Activated T-helper 9 cell treated with anti-CD3 and anti-CD28 coated beads, Interleukin-2, amount 50 U/mL, for 16 hours (primary cell): ENCODE data around the gene RPS6KB2.
"Not testable (repeated sequence)": the region's sequence is repeated elsewhere in the genome, so short reads cannot be mapped to it uniquely, and the experiment has no call there.

Source experiments
- DNase-seq: peaks from one replicate; pipeline ENCODE4 v3.0.0-alpha.2; 2020; ENCODE audit warnings: low read depth

Gene RPS6KB2

DNA sequence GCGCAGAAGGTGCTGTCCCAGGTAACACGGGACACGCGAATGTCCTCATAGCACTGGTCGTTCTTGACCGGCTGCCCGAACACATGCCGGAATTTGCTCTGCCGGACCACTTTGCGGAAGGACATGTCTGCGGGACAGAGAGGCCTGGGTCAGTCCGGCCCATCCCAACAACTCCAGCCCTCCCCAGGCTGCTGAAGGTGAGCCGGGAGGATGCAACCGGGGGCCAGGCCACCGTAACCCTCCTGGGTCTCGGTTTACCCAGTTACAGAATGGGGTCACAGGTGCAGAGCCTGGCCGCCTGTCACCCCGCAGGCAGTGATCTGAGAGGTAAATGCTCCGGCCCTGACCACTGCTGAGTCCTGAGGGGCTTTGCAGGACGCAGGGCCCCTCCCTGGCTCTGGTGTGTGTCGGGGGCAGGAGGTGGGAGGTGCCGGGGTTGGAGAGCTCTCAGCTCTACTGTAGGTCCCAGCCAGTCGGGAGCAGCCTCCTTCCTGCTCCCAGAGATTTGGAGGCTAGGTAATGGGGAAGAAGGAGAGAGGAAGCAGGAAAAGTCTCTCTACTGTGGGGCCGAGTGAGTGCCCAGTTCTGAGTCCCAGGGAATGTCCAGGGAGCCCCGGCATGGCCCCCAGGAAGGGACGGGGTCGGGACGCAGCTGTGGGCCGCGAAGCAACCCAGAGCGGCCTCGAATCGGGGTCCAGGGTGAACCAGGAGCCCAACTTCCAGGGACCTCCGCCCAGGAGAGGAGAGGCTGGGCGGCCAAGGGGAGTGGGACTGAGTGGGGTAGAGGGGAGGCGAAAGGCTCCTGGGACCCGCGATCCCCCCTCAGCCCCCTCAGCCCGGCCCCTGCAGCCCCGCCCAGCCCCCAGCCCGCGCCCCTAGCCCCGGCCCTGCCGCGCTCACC, 14.5 kb downstream of the RPS6KB2 start:
- DNase-seq: no peak

DNA sequence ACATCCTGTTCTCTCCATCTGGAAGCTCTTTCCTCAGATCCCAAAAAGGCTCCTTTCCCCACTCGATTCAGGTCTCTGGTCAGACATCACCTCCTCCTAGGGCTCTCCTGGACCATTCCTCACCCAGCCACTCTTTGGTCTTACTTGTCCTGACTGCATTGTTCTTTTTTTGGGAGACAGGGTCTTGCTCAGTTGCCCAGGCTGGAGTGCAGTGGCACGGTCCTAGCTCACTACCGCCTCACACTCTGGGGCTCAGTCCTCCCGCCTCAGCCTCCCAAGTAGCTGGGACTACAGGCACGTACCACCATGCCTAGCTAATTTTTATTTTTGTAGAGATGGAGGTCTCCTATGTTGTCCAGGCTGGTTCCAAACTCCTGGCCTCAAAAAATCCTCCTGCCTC, 17.2 kb downstream of the RPS6KB2 start:
- DNase-seq: no peak

DNA sequence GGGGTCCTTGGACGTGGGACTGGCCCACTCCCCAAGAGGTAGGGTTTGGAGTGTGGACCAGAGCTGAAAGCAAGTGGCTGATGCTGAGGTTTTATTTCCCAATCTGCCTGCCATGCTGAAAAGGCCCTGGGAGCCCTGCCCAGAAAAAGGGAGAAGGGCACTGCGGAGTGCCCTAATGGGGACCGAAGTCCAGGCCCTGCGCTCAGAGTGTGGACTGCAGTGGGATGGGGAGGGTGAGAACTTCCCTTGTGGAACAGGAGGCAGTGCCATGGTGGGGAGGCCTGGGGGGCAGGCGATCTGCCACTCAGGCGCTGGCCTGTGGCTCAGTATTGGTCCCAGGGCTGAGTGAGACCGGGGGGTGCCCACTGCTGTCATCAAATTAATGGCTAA, 19.9 kb downstream of the RPS6KB2 start:
- no peak for DNase-seq

DNA sequence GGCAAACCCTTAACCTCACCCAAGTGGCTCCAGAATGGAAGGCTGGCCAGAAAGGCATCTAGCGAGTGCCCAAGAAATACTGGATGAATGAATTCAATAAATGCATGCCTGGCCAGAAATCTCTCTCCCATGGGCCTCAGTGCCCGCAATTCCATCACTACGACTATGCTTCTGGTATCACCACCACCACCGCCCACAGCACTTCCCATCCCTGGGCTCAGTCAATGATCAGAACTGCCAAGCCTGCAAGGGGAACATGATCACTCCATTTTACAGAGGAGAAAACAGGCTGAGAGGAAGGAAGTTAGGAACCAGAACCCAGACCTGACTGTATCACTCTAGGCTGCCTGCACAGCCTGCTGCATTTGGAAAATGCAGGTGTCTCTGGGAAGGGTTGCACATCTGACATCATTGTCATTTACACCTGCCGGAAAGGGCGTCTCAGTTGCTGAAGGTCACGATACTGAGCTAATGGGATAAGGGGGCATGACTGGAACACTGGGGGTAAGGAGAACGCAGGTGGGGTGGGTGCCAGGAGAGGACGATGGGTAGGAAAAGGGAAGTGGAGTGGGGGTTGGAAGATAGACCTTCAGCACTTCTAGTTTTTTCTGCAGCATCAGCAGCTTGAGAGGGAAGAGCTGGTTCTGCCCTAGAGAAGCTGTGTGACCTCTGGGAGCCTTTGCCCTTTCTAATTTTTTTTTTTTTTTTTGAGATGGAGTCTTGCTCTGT, 21.0 kb downstream of the RPS6KB2 start:
- DNase-seq: no peak

DNA sequence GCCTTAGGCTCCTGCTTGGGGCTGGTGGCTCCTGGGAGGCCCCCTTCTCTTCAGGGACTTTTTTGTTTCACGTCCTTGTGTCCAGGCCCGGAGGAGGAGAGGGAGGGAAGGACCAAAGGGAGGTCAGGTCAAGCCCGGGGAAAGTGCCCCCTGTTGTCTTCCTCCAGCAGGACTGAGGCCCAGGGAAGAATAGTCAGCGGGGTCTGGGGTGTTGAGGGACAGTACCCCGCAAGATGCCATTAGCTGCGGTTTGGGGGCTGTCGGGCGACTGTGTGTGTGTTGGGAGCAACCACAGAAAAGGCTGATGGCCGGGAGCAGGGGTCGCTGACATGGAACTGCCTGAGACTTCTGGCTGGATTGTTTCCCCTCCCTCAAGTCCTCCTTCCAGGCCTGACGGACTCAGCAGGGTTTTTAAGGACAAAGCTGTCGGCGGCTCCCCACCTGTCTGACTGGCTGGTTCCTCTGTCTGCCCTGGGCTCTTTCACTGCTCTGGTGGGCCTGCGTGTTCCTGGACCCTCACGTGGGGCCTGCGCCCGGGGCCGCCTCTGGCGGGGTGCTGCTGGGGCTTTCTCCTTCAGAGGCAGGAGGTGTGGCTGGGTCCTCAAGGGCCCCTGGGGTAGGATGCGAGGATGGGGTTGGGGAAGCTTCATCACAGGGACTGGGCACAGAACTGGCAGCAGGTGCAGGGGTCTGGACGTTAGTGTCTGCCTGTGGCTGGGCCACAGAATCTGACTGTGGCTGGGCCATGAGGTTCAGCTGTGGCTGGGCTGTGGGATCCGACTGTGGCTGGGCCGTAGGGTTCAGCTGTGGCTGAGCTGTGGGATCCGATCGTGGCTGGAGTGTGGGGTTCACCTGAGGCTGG, 22.7 kb downstream of the RPS6KB2 start:
- DNase-seq: no peak

DNA sequence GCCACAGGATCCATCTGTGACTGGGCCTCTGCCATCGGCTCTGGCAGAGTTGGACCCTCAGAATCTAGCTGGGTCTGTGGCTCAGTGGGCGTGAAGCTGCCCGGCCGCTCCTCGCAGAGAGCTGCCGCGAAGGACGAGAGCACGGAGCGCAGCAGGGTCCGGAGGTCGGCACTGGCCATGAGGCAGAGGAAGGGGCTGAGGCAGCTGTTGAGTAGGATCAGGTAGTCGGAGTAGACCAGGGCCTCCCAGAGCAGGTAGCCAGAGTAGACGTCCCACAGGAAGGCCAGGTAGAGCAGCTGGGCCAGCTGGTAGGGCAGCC, 23.3 kb downstream of the RPS6KB2 start:
- DNase-seq: no peak

DNA sequence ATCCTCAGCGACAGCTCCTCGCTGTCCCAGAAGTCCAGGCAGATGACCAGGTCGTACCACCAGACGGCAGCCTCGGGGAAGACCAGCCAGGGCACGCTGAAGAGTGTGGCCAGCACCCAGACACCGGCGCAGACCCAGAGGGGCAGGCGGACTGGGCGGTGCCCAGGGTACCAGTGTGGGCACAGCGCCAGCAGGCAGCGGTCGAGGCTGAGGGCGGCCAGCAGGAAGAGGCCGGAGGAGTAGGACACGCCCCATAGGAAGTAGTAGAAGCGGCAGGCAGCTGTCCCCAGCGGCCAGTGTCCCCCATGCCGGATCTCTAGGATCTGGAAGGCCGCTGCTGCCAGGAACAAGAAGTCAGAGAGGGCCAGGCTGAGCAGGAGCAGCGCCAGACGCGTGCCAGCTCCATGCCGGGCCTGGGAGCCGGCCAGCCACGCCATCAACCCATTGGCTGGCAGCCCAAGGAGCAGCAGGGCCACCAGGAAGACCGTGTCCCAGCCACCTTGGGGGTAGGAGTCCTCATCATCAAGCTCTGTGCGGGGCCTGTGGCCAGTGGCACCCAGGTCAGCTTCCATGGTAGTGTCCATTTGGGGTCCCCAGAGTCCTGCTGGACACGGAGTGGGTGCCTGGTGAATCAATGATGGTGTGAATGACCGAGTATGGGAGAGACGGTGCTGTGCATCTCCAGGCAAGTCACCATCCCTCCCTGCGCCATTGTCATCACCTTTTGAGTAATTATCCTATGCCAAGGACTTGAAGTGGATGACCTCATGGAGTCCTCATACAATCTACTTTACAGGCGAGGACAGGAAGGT, 24.1 kb downstream of the RPS6KB2 start, which contains the start of gene GPR152:
Gene GPR152, minus strand, starts transcription at position 589 of the 812 bp plus-strand sequence. Its CDS starts 5 bp downstream, at position 584.
- no peak for DNase-seq

DNA sequence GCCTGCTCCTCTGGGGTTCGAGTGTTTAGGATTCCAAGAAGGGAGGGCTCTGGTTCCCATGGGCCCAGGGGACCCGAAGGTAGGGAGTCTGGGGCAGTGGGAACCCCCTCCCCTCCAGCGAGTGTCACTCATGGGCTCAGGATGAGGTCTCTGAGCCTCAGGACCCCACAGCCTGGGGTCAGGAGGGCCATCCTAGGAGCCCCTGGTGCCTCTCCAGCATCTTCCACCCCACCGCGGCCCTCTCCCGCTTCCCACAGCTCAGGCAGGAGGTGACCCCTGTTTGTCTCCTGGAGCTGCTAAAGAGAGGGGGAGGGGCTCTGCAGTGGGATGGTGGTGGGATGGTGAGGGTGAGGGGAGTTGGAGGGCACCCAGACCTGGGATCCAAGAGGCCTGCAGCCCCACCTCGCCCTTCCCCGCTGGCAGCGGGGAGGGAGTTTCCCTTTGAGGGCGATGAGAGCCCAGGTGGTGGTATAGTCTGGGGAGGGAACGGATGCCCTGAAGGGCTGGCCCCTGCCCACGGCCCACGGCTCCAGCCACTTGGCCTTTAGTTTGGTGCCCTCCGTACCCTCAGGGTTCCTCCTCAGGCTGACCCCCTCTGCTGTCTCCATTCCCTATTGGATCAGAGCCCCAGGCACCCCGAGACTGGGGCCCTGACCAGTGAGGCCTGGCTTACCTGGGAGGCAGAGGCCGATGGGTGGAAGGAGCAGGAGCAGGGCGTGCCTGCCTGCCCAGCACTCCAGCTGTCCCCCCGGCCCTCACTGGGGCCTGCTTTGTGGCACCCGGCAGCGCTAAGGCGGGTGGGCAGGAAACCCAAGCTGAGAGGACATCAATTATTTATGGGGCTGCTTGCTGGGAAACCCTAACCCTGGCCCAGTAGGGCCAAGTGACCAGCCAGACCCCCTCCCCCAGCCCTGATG, 25.8 kb downstream of the RPS6KB2 start:
- no peak for DNase-seq

DNA sequence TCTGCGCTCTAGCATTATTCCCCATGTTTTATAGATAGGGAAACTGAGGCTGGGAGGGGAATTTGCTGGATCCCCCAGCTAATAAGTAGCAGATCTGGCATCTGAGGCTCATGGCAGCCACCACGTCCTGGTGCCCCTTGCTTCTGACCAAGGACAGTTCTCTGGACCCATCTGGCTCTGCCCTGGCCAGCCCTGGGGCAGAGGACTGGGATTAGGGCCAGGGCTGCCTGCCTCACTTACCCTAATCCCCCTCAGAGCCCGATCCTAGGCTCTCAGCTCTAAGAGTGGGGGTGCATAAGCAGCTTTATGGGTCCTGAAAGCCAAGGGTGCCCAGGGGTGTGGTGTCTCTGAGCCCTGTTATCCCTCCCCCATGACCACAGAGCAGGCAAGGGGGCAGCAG, 26.8 kb downstream of the RPS6KB2 start, which contains the start of gene CABP4:
Gene CABP4, plus strand, starts transcription at position 301 of the 400 bp plus-strand sequence. Its CDS starts 70 bp downstream, at position 371.
- DNase-seq: no peak

DNA sequence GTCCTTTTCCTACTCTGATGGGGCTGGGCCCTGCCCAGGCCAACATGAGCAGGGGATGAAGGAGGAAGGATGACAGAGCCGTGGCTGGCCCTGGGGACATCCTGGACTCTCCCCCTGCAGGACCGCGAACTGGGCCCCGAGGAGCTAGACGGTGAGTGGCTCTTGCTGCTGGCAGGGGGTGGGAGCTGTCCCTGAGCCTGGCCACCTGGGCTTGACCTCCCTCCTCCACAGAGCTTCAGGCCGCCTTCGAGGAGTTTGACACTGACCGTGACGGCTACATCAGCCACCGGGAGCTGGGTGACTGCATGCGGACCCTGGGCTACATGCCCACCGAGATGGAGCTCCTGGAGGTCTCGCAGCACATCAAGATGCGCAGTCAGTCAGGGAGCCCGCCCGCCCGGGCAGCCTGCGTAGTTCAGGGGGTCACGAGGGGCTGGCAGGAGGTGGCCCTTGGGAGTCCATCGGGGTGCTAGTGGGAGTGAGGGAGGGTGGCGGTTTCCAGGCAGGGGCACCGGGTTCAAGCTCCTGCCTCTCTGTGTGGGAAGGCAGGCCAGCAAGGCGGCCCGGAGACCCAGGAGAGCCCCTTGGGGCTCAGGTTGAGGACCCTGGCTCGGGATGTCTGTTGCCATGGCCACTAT, 27.9 kb downstream of the RPS6KB2 start:
- DNase-seq: no peak

DNA sequence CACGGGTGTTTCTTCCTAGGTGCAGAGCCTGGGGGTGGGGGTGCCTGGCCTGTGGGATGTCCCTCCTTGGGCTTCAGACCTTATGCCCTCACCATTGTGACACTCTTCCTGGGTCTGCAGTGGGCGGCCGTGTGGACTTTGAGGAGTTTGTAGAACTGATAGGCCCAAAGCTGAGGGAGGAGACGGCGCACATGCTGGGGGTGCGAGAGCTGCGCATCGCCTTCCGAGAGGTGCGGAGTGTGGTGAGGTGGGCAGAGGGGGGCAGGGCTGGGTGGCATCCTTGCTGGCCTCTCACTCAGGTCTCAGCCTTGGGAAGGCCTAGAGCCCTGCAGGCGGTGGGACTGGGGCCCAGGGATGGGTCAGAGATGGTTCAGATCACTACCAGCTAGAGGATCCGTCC, 29.2 kb downstream of the RPS6KB2 start:
- no peak for DNase-seq

DNA sequence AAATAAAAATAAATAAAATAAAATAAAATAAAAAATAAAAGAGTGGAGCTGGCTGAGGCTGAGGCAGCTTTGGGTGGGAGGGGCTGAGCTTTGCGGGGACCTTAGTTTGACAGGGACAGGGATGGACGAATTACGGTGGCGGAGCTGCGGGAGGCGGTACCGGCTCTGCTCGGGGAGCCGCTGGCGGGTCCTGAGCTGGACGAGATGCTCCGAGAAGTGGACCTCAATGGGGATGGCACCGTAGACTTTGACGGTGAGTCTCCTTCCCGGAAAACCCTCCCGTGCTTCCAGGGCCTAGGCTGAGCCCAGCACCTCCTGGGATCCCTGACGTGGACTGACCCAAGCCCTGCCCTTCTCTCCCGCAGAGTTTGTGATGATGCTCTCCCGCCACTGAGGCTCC, 30.0 kb downstream of the RPS6KB2 start:
- DNase-seq: no peak

DNA sequence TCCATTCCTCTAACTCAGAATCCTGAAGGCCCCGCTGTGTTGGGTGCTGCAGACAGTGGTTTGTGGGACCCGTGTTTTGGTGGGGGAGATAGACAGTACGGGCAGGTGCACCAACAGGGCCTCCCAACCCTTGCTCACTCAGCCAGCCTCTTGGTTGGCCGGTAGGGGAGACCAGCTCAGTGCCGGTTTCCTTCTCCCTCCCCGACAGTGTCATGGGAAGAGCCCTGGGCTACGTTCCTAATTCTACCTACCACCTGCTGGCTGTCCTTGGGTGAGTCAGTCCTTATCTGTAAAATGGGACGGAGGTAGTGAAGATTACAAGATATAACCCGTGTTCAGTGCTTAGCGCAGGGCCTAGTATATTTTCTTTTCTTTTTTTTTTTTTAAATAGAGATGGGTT, 34.9 kb downstream of the RPS6KB2 start:
- DNase-seq: no peak

DNA sequence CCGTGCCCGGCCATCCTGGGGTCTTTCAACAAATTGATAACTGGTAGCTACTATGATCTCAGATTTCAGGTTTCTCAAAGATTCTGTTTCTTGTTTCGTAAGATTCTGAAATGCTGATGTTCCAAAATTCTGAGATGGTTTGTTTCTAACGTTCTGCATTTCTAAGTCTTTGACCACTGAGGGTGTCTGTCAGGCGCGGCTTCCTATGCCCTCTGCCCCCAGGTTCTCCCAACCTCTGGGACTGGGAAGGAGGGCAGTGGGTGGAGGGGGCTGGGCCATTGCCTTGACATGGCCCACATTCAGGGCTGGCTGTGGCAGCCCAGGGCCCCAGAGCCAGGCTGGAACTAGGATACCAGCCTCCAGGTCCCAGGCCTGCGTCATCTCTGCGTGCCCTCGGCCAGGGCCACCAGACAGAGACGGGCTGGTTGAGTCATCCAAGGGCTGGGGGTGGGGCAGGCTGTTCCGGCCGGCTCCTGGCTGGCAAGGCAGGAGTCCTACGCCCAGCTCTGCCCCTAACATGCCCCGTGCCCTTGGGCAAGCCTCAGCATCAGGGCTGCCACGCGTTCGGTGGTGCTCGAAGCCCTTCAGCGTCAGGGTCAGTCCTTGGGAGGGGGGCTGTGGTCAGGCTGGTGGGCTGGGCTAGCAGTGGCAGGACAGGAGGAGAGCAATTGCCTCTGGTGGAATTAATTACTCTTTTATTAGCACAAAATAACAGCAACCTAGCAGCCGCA, 35.6 kb downstream of the RPS6KB2 start:
- DNase-seq: no peak

DNA sequence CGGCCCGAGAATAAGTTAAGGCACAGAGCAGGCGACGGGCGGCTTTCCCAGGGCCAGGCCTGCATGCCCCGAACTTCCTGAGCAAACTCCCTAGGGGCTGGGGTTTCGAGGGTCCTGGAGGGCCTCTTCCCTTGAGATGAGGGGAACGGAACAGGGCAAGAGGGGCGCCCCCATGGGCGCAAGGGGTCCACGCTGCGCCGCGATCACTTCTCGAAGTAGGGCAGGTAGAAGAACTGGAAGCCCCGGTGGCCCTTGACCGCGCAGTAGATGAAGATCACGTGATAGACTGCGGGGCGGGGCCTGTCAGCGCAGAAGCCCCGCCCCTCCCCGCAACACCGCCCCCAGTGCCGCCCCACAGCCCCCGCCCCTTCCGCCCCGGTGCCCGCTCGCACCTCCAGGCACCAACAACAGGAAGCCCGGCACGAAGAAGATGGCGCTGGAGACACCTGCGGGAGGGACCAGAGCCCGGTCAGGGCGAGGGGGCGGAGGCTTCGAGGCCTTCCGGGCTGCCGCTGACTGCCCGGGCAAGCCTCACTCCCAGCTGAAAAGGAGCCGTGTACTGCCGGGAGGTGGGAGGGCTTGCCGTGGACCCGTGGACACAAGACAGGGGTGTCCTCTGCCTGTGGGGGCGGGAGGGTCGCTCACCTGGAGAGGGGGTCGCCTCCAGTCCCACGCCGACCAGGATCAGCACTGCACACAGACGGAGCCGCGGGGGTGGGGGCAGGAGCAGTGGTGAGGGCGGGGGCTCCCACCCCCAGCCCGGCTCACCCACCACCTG, 36.3 kb downstream of the RPS6KB2 start:
- peak; percentile 85 for DNase-seq

DNA sequence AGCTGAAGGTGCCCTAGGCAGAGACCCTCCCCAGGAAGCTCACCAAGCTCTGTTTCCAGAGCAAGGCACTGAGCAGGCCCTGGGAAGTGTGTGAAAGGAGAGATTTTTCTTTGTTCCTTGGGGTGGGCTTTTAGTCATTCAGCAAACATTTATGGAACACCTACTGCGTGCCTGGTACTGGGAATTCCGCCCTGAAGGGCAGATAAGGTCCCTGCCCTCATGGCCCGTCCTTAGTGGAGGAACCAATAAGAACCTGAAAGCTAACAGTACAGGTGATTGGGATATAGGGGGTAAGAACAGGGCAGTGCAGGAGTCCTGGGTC, 36.9 kb downstream of the RPS6KB2 start:
- no peak for DNase-seq

DNA sequence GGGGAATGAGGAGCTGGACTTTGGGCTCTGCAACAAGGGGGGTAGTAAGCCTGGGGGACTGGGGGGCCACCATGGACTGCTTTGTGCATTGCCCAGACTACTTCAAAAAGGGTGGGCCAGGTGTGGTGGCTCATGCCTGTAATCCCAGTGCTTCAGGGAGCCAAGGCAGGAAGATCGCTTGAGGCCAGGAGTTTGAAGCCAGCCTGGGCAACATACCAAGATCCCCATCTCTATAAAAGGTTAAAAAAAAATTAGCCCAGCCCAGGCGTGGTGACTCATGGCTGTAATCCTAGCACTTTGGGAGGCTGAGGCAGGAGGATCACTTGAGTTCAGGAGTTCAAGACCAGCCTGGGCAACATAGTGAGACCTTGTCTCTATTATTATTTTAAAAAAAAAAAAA, 37.2 kb downstream of the RPS6KB2 start:
- DNase-seq: not testable (repeated sequence)

DNA sequence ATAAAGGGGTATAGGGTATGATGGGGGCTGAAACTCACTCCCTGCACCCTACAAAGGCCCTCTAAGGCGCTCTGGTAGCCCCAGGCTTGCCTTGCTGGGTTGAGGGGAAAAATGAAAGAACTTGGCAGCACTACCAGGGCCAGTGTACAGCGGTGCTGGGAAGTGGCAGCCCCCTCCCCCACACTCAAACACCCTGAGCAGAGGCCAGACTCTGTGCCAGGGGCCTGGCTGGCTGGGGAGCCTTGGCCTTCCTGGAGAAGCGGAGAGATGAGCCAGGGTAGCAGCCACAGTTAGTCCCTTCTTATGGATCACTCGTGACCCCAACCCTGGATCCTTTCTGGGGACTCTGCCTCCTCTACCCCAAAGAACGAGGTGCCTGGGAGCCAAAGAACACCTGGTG, 38.1 kb downstream of the RPS6KB2 start:
- DNase-seq: no peak
